HG03196 (cell line): ENCODE data around the gene MRPL40.

Experiments
- ATAC-seq: cut with Tn5 transposase; IDR thresholded peaks from one replicate; pipeline ENCODE4 v1.9.1; 2021; ENCODE audit not compliant: unreplicated experiment

The MRPL40 gene

GRCh38 chr22:19432133-19432851 lies at the start of gene MRPL40:
TSS of gene MRPL40 (plus strand) at chr22:19432545. CDS start at chr22:19432555, 10 bp downstream.
- ATAC-seq, result peak; percentile 69

- ATAC-seq, result no peak
Measured at GRCh38 chr22:19383292-19383691, 49.1 kb upstream of the MRPL40 start.

- no peak for ATAC-seq
Measured at GRCh38 chr22:19385221-19385906, 47.0 kb upstream of the MRPL40 start.

GRCh38 chr22:19386248-19386647 lies 46.1 kb upstream of the MRPL40 start:
- ATAC-seq, result no peak

- ATAC-seq, result no peak
Measured at GRCh38 chr22:19387038-19387437, 45.3 kb upstream of the MRPL40 start.

GRCh38 chr22:19387575-19387974 lies 44.8 kb upstream of the MRPL40 start:
- ATAC-seq, result no peak

GRCh38 chr22:19393704-19394103 lies 38.6 kb upstream of the MRPL40 start:
- no peak for ATAC-seq

GRCh38 chr22:19394274-19395050 lies 37.9 kb upstream of the MRPL40 start:
- ATAC-seq, result no peak

- no peak for ATAC-seq
Measured at GRCh38 chr22:19395276-19395675, 37.1 kb upstream of the MRPL40 start.

GRCh38 chr22:19396561-19396933 lies 35.8 kb upstream of the MRPL40 start:
- ATAC-seq, result no peak

GRCh38 chr22:19396934-19397733 lies 35.2 kb upstream of the MRPL40 start:
- no peak for ATAC-seq

GRCh38 chr22:19397734-19398104 lies 34.6 kb upstream of the MRPL40 start:
- ATAC-seq, result no peak

- no peak for ATAC-seq
Measured at GRCh38 chr22:19398206-19398605, 34.1 kb upstream of the MRPL40 start.

GRCh38 chr22:19398652-19399051 lies 33.7 kb upstream of the MRPL40 start:
- no peak for ATAC-seq

- ATAC-seq, result no peak
Measured at GRCh38 chr22:19400881-19401280, 31.5 kb upstream of the MRPL40 start.

- no peak for ATAC-seq
Measured at GRCh38 chr22:19401483-19401882, 30.9 kb upstream of the MRPL40 start.

- ATAC-seq, result no peak
Measured at GRCh38 chr22:19402642-19403191, 29.6 kb upstream of the MRPL40 start.

GRCh38 chr22:19404676-19405075 lies 27.7 kb upstream of the MRPL40 start:
- ATAC-seq, result no peak

GRCh38 chr22:19405133-19405532 lies 27.2 kb upstream of the MRPL40 start:
- no peak for ATAC-seq

GRCh38 chr22:19405652-19406051 lies 26.7 kb upstream of the MRPL40 start:
- no peak for ATAC-seq

GRCh38 chr22:19406281-19406811 lies 26.0 kb upstream of the MRPL40 start:
- ATAC-seq, result no peak
